GM18909 (cell line): ENCODE measurements around the gene HHATL.

Experiments
- ATAC-seq: cut with Tn5 transposase; IDR thresholded peaks from one replicate; pipeline ENCODE4 v1.9.1; 2021; ENCODE audit warnings: mild to moderate bottlenecking; ENCODE audit not compliant: unreplicated experiment, poor library complexity

Gene HHATL

DNA sequence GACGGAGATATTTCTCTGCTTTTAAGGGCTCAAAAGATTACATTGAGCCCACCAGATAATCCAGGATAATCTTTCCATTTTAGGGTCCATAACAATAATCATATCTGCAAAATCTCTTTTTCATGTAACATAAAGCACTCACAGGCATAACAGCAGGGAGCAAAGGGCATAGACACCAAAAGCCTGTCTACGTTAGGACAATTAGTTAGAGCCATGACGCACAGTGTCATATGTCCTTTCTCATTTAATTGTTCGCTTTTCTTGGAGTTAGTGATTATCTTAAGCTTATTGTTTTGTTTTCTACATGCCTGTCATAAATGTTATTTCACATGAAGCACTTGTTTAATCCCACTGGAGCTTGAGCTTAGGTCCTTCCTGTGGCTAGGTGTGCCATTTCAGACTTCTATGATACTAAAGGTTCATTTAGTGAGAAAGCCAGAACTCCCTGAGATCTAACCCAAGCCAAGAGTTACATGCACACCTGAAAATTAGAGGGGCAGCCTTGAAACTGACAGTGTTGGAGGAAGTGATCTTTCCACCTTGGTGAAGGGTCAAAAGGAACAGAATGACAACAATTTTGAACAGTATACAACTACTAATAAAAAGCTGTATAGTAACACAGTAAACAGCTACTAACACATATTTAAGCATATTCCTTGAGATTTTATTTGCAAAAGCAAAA lies 11.7 kb upstream of the HHATL start:
- ATAC-seq: no peak

DNA sequence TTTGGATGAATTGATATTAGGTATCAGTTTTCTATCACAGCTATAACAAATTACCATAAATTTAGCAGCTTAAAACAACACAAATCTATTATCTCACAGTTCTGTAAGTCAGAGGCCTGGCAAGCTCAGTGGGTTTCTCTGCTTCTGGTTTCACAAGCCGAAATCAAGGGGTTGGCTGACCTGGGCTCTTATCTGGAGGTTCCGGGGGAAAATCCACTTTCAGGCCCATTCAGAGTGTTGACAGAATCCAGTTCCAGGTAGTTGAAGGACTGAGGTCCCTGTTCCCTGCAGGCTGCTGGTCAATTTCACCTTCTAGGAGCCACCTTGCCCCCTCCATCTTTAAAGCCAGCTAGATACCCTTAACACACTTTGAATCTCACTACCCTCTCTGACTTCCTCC lies 11.1 kb upstream of the HHATL start:
- no peak for ATAC-seq

DNA sequence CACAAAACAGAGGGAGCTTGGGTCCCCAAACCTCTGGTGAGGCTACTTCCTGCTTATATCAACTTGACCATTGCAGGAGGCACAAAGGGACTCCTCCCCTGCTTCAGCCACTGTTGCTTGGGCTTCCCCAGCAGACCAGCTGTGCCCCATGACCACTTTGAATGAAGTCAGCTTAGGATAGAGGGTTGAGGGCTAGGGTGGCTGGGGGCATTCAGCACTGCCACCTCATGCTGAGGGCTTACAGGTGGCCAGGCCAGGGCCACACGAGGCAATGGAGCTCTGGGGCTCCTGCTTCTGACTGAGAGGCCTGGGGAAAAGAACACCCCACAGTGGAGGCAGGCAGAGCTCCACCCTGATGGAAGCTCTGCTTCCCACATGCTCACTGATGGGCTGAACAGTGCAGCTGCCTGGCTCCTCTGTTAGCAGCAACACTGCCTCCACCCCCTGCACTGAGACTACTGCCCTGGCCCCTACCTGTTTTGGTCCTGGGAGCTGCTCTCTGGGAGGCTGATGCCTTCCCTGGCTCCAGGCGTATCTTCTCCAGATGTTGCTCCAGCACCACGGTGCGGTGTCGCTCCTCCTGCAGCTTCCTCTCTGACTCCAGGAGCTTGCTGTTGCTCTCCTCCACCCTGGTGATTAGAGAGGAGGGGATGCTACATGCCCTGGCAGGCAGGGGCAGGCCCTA lies 10.2 kb upstream of the HHATL start:
- no peak for ATAC-seq

DNA sequence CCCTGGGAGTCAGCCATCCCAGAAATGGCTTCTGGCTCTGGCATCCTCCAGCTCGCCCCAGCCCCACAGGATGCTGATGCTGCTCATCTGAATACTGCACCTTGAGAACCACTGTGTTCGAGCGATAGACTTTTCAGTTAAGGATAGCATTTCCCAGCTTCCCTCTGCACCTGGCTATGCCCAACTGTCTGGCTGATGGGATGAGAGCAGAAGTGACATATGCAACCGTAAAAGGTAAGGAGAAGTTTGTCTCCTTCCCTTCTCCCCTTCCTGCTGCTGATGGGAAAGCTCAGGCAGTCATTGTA lies 9.7 kb upstream of the HHATL start:
- no peak for ATAC-seq

DNA sequence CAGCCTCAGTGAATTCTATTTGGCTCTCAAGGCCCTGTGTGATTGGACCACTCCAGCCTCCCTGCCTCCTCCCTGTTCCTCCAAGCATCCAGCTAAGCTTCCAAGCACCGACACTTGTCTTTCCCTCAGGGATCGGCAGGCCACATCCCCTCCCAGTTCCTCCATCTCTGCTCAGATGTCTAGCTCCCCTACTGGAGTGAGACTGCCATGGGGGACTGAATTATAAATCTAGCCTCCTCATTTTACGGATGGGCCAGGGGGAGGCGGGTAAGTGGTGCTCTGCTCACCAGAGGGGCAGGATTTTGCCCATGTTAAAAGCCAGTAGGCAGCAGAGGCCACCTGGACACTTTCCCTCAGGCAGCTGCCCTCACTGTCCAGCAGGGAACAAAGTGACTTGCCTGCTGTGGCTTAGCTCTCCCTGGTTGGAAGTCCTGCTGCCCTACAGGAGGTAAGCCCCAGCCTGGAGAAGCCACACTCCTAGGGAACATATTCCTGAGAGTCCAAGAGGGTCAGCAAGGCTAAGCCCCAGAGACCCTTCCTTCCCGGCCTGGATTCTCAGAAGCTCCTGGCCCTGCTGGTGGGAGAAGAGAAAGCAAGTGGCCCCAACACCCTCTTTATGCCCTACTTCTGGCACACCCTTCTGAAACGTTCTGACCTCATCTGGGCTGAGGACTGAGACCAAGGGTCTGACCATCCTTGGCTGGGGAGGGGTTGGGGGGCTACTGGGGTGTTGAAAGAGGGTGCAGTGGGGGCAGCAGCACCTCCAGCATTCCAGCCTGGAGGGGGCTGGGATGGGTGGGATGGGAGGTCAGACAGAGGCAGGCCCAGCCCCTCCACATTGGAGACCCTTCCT lies 9.1 kb upstream of the HHATL start:
- ATAC-seq: no peak

DNA sequence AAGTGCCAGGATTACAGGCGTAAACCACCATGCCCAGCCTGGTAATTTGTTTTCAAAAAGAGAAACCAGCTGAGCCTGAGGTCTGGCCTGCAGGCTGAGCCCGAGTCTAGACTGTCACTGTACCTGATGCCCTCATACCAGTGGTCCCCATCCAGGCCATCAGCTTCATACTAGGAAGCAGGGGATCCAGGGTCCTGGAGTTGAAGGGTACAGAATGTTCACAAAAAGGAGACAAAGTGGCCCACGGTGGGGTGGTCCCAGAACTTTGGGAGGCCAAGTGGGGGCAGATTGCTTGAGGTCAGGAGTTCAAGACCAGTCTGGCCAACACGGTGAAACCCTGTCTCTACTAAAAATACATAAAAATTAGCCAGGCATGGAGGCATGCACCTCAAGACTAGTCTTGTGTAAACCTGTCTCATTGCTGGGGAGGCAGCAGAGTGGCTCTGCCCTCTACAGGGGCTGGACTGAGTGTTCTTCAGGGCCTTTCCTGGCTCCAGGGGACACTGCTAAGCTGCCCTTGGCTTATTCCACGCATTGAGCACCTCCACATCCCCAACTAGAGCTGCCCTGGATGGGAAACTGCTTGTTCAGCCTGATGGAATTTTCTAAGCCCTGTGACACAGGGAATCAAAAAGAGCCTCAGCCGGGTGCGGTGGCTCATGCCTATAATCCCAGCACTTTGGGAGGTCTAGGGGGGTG lies 7.9 kb upstream of the HHATL start:
- no peak for ATAC-seq

DNA sequence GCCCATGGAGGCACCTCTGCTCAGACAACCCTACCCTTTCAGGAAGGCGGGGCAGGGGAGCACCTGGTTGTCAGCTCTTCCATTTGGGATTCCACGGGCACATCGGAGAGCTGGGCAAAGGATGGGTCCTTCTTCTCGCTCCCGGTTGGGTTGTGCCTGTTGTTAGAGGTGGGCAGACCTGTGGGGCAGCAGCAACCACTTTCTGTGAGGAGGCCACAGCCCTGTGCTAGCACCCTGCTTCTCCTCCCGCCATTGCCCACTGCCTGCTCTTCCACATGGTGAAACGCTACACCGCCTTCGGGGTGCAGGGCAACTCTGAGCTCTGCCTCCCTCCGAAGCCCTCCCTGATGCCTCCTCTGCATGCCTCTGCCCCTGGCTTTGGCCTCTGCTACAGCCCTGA lies 7.0 kb upstream of the HHATL start:
- ATAC-seq: no peak

DNA sequence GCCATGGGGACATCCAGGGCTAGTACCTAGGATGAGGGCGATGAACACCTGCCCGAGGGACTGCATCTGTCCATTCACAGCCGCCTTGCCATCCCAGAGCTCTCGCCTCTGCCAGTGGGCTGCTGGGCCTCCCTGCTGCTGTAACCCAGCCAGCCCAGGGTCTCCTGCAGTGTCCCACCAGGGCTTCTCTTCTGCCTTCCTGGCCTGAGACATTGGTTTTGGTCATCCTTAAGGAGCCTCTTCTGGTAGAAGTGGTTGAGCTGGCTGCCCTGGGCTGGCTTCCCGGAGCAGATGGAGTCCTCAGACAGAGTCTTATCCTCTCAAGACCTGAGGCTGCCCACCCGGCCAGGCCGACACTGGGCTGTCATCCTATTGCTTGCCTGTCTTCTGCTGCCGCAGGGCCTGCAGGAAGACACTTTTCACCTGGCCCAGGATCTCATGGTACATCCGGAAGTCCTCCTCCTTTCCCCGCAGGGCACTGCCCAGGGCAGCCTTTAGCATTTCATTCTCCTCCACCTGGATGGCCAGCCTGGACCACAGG lies 6.1 kb upstream of the HHATL start:
- no peak for ATAC-seq

DNA sequence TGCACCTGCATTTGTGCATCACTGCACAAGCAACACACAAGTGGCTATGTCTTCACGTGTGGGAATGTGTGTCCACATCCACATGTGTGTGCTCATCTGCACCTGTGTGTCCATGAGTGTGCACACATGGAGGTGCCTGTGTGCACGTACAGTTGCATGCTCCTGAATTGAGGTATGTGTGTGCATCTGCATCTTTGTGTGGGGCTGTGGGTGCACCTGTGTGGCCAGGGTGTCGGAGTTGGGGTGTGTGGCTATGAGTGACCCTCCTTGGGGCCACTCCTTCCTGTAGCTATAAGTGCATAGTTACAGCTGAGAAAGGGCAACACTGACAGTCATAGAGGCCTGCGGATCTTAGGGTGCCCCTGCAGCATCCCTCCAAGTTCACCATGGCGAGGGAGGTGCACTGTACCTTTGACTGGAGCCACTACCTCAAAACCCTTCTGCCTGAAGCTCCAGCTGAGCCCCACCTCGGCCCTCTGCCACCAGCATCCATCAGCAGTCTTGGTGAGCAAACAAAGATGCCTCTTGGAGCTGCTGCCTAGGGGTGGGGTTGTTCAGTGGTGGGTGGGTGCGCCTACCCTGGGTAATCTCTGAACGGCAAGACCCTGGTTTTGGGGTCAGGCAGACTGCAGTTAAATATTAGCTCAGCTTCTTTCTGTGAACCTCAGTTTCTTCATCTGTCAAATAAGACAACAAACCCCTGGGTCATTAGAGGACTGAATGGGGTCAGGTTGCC lies 5.2 kb upstream of the HHATL start:
- no peak for ATAC-seq

DNA sequence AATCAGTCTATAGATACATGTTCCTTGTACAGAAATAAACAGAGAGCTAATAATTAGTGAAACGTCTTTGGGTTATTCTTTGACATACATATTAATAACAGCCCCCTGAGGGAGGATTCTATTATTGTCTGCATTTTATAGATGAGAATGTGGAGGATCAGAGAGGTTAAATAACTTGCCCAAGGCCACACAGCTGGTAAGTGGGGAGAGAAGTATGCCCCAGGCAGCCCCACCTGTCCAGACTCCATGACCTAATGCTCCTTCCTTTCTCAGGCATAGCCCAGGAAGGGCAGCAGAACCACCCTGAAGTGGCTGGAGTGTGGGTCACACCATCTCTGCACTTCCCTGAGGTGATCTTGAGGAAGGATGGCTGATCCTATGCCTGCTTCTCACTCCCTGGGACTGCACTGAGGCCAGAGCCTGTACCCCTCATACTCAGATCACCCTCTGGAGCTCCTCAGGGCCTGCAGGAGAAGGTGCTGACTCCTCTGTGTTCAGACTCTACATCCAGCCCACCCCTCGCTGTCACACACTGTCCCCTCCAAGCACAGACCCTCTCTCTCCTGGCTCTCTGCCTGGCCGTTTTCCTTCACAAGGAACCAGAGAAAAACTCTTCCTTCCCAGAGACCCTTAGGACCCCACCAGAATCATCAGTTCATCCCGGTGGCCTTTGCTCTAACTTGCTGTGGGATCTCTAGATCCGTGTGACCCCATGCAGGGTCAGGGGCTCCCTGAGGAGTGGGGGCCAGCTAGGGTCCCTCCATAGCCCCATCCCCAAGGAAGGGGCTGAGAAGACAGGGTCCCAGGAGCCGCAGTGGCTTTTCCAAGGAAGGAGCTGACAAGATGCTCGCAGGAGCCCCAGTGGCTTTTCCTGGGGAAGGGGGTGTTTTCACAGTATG lies 4.4 kb upstream of the HHATL start:
- no peak for ATAC-seq

DNA sequence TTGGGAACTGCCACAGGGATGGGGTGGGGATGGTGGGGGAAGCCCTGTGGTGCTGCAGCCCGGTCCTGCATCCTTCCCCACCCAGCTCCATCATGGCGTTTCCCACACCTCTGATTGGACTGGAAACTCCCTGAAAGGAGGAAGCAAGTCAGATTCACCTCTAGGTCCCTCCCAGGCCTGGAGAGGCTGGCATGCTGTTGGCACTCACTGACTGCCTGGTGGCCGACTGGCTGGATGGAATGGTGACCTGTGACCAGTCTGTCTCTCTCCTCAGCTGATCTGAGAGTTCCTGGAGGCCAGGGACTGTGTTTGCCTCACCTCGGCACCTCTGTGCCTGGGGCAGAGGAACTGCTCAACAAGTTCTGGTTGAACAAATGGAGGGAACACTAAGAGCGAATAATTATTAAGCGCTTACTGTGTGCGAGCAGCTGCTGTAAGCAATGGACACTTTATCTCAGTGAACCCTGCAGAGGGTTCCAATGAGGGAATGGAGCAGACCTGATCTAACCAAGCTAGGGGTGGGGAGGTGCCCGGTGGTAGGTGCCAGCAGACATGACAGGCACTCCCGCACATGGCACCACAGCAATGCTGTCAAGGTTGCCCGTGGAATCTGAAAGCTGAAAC lies 3.5 kb upstream of the HHATL start:
- no peak for ATAC-seq

DNA sequence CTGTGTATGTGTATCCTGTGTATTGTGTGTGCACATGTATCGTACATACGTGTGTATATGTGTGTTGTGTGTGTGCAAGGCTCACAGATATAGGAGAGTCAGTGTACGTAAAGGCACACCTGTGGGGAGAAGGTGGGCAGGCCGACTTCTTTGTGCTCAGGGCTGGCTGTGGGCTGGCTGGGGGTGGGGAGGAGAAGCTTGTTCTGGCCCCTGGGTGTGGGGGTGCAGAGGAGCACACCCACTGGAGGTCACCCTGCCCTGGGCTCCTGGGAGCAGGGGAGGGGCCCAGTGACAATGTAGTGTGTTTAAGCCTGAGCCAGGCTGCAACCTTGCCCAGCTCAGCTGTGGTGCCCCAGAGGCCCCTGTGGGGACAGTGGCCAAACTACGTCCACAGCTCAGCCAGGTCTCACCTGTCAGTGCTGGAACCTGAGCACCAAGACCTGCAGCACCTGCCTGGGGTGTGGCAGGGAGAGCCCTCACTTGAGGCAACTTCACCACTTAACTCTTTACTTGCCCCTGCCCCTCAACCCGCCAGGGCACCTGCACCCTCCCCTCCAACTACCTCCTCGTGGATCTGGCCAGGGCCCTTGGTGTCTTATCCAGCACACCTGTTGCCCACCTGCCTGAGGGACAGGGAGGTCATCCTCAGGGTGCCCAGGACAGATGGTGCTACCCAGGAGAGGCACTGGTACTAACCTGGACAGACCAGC lies 2.6 kb upstream of the HHATL start:
- no peak for ATAC-seq

DNA sequence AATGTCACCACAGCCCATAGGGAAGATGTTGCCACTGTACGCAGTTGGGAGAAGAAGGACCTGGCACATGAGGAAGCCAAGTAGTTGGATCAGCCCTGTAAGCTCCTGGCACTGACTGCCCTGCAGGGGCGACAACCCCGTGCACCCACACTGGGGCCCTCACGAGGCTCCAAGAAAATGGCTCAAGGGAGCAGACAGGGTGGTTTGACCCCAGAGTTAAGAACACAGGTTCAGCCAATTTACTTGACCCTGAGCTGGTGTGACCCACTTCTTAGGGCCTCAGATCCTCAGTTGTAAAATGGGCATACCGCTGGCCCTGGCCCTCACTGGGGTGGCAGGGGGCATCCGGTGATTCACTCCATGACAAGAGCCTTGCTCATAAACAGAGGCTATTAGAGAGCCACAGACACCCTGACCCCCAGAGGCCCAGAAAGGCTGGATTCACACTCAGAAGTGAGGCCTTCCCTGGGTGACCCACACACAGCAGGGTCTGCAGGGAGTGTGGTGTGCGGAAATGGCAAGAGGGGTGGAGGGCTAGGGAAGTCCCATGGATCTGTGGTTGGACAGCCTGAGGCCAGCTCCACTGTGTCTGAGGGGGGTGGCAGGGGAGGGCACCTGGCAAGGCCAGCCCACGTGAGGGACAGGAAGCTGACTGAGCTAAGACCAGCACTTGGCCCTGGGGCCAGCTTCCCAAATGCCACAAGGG lies 1.7 kb upstream of the HHATL start:
- no peak for ATAC-seq

DNA sequence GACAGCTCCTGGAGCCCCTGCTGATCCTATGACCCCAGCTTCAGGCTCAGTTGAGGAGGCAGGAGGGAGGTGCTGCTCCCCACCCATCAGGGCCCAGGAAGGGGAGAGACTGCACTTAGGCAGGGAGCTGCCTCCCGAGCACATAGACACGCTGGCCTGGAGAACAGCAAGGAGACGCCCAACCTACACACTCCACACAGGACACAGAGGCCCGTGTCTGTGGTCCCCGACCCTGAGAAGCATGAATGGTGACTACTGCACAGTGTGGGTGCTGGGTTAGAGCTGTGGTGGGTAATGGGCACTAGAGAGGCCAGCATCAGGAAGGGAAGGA lies 1.1 kb upstream of the HHATL start:
- no peak for ATAC-seq

DNA sequence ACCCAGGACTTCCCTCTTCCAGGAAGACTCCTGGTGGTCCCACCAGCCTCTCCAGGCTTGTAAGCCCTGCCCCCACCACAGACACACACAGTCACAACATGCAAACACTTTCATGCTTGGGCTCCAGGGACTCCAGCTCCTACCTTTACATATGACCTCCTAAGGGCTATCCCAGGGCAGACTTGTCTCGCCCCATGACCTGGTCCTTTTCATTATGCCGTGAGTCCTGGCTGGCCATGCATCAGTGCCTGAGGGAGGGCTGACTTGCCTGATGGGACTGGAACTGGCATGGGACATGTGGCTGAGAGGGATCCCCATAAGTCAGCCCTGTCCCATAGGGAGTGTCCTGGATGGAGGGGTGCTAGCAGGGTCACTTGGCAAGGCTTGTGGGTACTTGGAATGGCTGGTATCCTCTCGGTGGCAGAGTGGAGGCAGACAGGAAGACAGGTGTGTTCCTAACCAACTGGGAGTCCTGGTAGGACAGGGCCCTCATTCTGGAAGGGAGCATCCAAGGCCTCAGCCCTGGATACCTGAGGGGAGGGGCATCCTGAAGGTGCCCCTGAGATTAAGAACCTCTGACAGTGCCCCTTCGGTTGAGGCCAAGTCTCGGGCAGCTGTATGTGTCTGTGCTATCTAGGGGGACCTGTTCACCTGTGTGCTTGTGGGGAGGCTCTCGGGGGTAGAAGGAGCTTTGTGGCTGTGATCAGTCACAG lies 540 bp upstream of the HHATL start:
- no peak for ATAC-seq

DNA sequence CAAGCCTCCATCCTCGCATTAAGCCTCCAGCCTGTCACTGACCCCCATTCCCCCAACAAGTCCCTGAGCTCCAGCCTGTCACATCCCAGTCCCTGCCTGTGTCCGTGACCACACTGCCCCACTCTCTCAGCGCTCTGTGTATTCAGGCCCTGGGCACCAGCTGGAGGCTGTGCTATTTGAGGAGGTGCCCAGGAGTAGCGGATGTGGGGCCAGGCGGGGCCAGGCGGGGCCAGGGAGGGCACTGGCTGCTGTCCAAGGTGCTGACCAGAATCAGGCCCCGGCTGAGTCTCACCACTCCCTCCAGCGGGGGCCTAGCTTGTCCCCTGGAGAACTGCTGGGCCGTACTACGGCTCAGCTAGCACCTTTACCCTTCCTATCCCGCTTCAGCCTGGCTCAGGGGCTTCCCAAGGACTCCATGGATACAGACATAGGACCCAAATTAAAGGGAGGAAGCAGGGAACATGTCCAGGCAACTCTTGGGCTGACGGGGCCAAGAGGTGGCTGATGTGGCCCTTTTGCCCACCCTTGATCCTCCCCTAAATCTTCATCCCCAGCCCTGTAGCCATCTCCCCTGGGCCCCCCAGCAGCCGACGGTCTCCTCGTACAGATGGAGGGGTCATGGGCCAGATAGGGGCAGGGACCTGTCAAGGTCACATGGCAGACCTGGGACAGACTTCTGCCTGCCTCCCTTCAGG lies 1.1 kb downstream of the HHATL start:
- no peak for ATAC-seq
